ENCODE measurements around the gene LCAT.

The LCAT gene

DNA sequence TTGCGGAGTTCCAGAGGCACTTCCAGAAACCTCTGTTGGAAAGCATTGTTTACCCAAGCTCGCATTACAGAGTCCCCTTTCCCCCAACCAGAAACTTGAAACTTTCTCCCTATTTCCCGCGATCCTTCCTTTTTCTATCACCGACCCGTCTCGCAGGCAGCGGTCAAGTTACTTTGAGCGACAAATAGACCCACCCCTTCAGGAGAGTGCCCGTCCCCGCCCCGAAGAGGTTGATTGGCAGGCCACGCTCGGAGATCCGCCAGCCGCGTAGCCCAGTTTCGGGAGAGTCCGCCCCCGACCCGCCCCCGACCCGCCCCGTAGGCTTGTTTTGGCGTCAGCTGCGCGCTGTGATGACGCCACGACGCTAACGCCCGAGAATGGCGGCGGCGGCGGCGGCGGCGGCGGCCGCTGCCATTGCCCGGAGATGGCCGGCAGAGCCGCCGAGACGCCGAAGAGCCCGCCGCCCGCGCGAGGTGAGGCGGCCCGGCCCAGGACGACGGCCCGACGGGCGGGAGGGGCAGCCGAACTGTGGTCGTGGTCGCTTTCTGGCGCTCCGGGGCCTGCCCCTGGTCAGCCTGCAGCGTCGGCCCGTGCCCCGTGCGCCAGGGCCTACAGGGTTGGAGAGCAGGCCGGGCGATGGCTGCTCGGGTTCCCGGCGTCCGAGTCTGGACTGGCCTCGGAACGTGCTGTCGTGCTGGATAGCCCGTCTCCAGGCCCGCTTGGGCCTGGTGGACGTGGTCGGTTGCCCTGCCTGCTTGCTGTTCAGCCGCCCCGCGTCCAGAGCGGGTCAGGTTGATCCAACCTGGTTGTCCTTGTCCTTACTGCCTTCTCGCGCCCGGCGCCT is 50.8 kb downstream of the LCAT start, which contains the start of gene PSKH1:
Gene PSKH1 (plus strand): TSS at position 356 of the 844 bp plus-strand sequence. CDS start 15,496 bp downstream, outside the sequence.
- Histone ChIP-seq H3K9me3 (ENCODE audit: control extremely low read depth in 1 of 5, control insufficient read depth in 4 of 5, insufficient read depth in 2 of 5, low read depth in 1 of 5, low read length in 4 of 5) (no peaks in the 10 kb centered on the region), H3K36me3 (ENCODE audit: control insufficient read depth in 4 of 4, insufficient read depth in 4 of 4, low read length in 3 of 4) (peaks cover 0 to 3% (median 0%) of the 10 kb centered on the region in 4 experiments), H3K4me3 (ENCODE audit: control insufficient read depth in 1 of 7, extremely low read depth in 1 of 7, insufficient read depth in 4 of 7, low read depth in 2 of 7, low read length in 6 of 7) (peak within 1 kb of the TSS; percentile 87 to 98 (median 94)), H3K4me1 (ENCODE audit: control extremely low read depth in 1 of 4, control insufficient read depth in 4 of 4, insufficient read depth in 4 of 4, low read length in 3 of 4) (peaks cover 11 to 19% (median 14%) of the 10 kb centered on the region in 4 experiments), H3K27me3 (replicated peaks in 2 of 5; ENCODE audit: control insufficient read depth in 4 of 5, insufficient read depth in 5 of 5, low read length in 4 of 5) (no peaks in the 10 kb centered on the region), H3K27ac (ENCODE audit: insufficient read depth in 1 of 2, low read depth in 1 of 2, low read length in 2 of 2, poor library complexity in 1 of 2, severe bottlenecking in 2 of 2) (peak within 1 kb of the TSS; percentile 91 to 96)
- CTCF ChIA-PET, result interaction anchor here (0.6 to 20.3 kb wide), 11 partner anchors 10 to 555 kb away, joined by 3 to 359 read pairs (median 4); partner anchors contain the start of genes CTRL and PSMB10
- WGBS (ENCODE audit: insufficient coverage), result 0% methylated on average over 58 of the region's 90 CpGs
- POLR2A ChIA-PET, result no interaction called here
- DNase-seq, result peak; percentile 93 to 94 (median 94)

DNA sequence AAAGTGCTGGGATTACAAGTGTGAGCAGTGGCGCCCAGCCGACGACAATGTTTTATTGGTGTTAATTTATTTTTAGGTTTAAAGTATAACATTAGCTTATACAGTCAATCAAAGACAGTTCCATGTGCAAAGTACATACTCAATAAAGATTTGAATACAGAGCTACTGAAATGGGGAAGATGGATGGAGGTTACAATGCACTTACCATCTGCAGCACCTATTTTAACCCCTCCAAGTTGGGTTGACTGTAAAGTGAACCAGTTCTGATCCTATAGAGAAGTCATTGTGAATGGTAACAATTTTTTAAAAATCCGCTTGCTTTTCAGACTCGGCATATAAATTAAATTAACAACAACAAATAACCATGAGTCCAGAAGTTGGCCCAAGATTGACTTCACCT is 51.5 kb downstream of the LCAT start:
- WGBS (ENCODE audit: insufficient coverage), result no CpG with 5 or more reads among the region's 5 CpGs
- peak overlapping the region in 1 of 2 experiments; percentile 96 for H3K27ac ChIP-seq (ENCODE audit: insufficient read depth in 1 of 2, low read depth in 1 of 2, low read length in 2 of 2, poor library complexity in 1 of 2, severe bottlenecking in 2 of 2)
- H3K36me3 ChIP-seq (ENCODE audit: control insufficient read depth in 4 of 4, insufficient read depth in 4 of 4, low read length in 3 of 4), result peaks cover 0 to 3% (median 0%) of the 10 kb centered on the region in 4 experiments
- H3K4me1 ChIP-seq (ENCODE audit: control extremely low read depth in 1 of 4, control insufficient read depth in 4 of 4, insufficient read depth in 4 of 4, low read length in 3 of 4), result peaks cover 11 to 19% (median 14%) of the 10 kb centered on the region in 4 experiments
- peak in 1 of 3 donors; percentile 10 for DNase-seq
- H3K27me3 ChIP-seq (replicated peaks in 2 of 5; ENCODE audit: control insufficient read depth in 4 of 5, insufficient read depth in 5 of 5, low read length in 4 of 5), result no peaks in the 10 kb centered on the region
- CTCF ChIA-PET, result interaction anchor here (1.2 to 20.3 kb wide), 7 partner anchors 9 to 77 kb away, joined by 3 to 359 read pairs (median 6); partner anchors contain the start of genes CTRL and PSMB10
- no peaks in the 10 kb centered on the region for H3K9me3 ChIP-seq (ENCODE audit: control extremely low read depth in 1 of 5, control insufficient read depth in 4 of 5, insufficient read depth in 2 of 5, low read depth in 1 of 5, low read length in 4 of 5)
- POLR2A ChIA-PET, result interaction anchor here (0.6 kb wide), 1 partner anchor 49 kb away, joined by 4 read pairs; no protein-coding TSS in a partner anchor
- H3K4me3 ChIP-seq (ENCODE audit: control insufficient read depth in 1 of 7, extremely low read depth in 1 of 7, insufficient read depth in 4 of 7, low read depth in 2 of 7, low read length in 6 of 7), result peak overlapping the region; percentile 7 to 98 (median 90)
